ENCODE data around the gene KLK8. TPM values are rescaled to one million over a fixed set of nuclear protein-coding genes. Genes with fewer than 3 reads are reported as not detected.

Gene KLK8
- not detected in 2 replicates for total RNA-seq (2014; rRNA removed; shearing (Covaris generic))

- no peak for DNase-seq (ENCODE audit: low read depth)
Observed at GRCh38 chr19:51001515-51001914, at the start of gene KLK8. Gene KLK8, minus strand, starts transcription at chr19:51001604. Its CDS starts 437 bp downstream, at chr19:51001167.

GRCh38 chr19:51047031-51047335 is 45.6 kb upstream of the KLK8 start:
- DNase-seq (ENCODE audit: low read depth), result no peak

GRCh38 chr19:51044327-51044726 is 42.9 kb upstream of the KLK8 start:
- DNase-seq (ENCODE audit: low read depth), result no peak

- DNase-seq (ENCODE audit: low read depth), result no peak
Observed at GRCh38 chr19:51043497-51043896, 42.1 kb upstream of the KLK8 start.

- DNase-seq (ENCODE audit: low read depth), result no peak
Observed at GRCh38 chr19:51040151-51040550, 38.7 kb upstream of the KLK8 start.

- DNase-seq (ENCODE audit: low read depth), result no peak
Observed at GRCh38 chr19:51036519-51036918, 35.1 kb upstream of the KLK8 start.

- DNase-seq (ENCODE audit: low read depth), result no peak
Observed at GRCh38 chr19:51034704-51035103, 33.3 kb upstream of the KLK8 start, which contains the start of gene KLK12. Gene KLK12, minus strand, starts transcription at chr19:51035002. Its CDS starts 381 bp downstream, at chr19:51034621.

- no peak for DNase-seq (ENCODE audit: low read depth)
Observed at GRCh38 chr19:51031880-51032225, 30.4 kb upstream of the KLK8 start.

GRCh38 chr19:51031220-51031879 is 29.9 kb upstream of the KLK8 start:
- DNase-seq (ENCODE audit: low read depth), result no peak

- no peak for DNase-seq (ENCODE audit: low read depth)
Observed at GRCh38 chr19:51030631-51031030, 29.2 kb upstream of the KLK8 start.

GRCh38 chr19:51029718-51030117 is 28.3 kb upstream of the KLK8 start:
- no peak for DNase-seq (ENCODE audit: low read depth)

GRCh38 chr19:51027873-51028272 is 26.5 kb upstream of the KLK8 start:
- no peak for DNase-seq (ENCODE audit: low read depth)

- DNase-seq (ENCODE audit: low read depth), result no peak
Observed at GRCh38 chr19:51027126-51027806, 25.9 kb upstream of the KLK8 start.

GRCh38 chr19:51026554-51026831 is 25.1 kb upstream of the KLK8 start, which contains the start of gene KLK11:
Gene KLK11, minus strand, starts transcription at chr19:51026616. Its CDS starts 985 bp downstream, at chr19:51025631.
- no peak for DNase-seq (ENCODE audit: low read depth)

GRCh38 chr19:51025809-51026553 is 24.6 kb upstream of the KLK8 start:
- DNase-seq (ENCODE audit: low read depth), result no peak

- DNase-seq (ENCODE audit: low read depth), result no peak
Observed at GRCh38 chr19:51025401-51025800, 24.0 kb upstream of the KLK8 start.

GRCh38 chr19:51024924-51025323 is 23.5 kb upstream of the KLK8 start:
- no peak for DNase-seq (ENCODE audit: low read depth)

GRCh38 chr19:51023946-51024345 is 22.5 kb upstream of the KLK8 start:
- DNase-seq (ENCODE audit: low read depth), result no peak

- no peak for DNase-seq (ENCODE audit: low read depth)
Observed at GRCh38 chr19:51022526-51022925, 21.1 kb upstream of the KLK8 start.

GRCh38 chr19:51020988-51021651 is 19.7 kb upstream of the KLK8 start:
- peak; percentile 57 for DNase-seq (ENCODE audit: low read depth)

GRCh38 chr19:51019544-51019925 is 18.1 kb upstream of the KLK8 start, which contains the start of gene KLK10:
Gene KLK10, minus strand, starts transcription at chr19:51019709. Its CDS starts 579 bp downstream, at chr19:51019130.
- DNase-seq (ENCODE audit: low read depth), result no peak

- DNase-seq (ENCODE audit: low read depth), result no peak
Observed at GRCh38 chr19:51018745-51019543, 17.5 kb upstream of the KLK8 start.
